IMR-90 (cell line): Measurements from ENCODE around the gene HIVEP3. TPM values are rescaled to one million over a fixed set of nuclear protein-coding genes. Genes with fewer than 3 reads are reported as not detected.
A peak's percentile ranks its signal among the peaks of the same experiment; 100 is the strongest.

Experiments used
- ATAC-seq: fragments of 200-7000 bp; cut with Tn5 transposase; 2 replicates; pipeline ENCODE4 v1.9.1; 2020; ENCODE audit warnings: low read depth, mild to moderate bottlenecking, moderate library complexity
- BruUV-seq: library from RNA; stranded (reverse); fragments of 400-500 nt; replicated peaks from 2 replicates; lab custom pipeline; 2021; lab: Mats Ljungman, UMichigan
- CTCF ChIA-PET: fragments of 300-600 bp; formaldehyde crosslinking; extraction: SDS; loops from one replicate; lab custom pipeline; 2021; ENCODE audit warnings: antibody characterized with exemption; lab: Yijun Ruan, JAX
- POLR2A ChIA-PET: fragments of 300-600 bp; sonication (Branson Sonifier 250); formaldehyde crosslinking; loops from one replicate; lab custom pipeline; 2022; ENCODE audit warnings: antibody characterized with exemption; ENCODE audit not compliant: unreplicated experiment; lab: Charles Lee
- DNase-seq: peaks from one replicate; pipeline ENCODE4 v3.0.0; 2013
- H2AFZ ChIP-seq: replicated peaks from 2 replicates; pipeline ENCODE3; 2013; ENCODE audit warnings: low read length, mild to moderate bottlenecking; ENCODE audit not compliant: poor library complexity
- H2AK5ac ChIP-seq: 2 replicates; pipeline ENCODE4 v1.6.1; 2013; ENCODE audit warnings: low read depth, low read length, inconsistent platforms
- H2AK9ac ChIP-seq: replicated peaks from 2 replicates; pipeline ENCODE3; 2013; ENCODE audit warnings: mild to moderate bottlenecking, low read depth, low read length, moderate library complexity; ENCODE audit not compliant: poor library complexity
- H2BK120ac ChIP-seq: 2 replicates; pipeline ENCODE4 v1.6.1; 2013; ENCODE audit warnings: low read depth, low read length, inconsistent platforms
- H2BK15ac ChIP-seq: 3 replicates; pipeline ENCODE4 v1.6.1; 2013; ENCODE audit warnings: low read depth, low read length, inconsistent platforms
- H2BK20ac ChIP-seq: 2 replicates; pipeline ENCODE4 v1.6.1; 2013; ENCODE audit warnings: low read depth, mild to moderate bottlenecking, inconsistent platforms, low read length, moderate library complexity
- H2BK5ac ChIP-seq: 2 replicates; pipeline ENCODE4 v1.6.1; 2013; ENCODE audit warnings: mild to moderate bottlenecking, low read depth, low read length, inconsistent platforms; ENCODE audit not compliant: poor library complexity, severe bottlenecking
- H3K14ac ChIP-seq: replicated peaks from 2 replicates; pipeline ENCODE4 v1.6.1; 2013; ENCODE audit warnings: low read depth, low read length, inconsistent platforms
- H3K18ac ChIP-seq: 2 replicates; pipeline ENCODE4 v1.6.1; 2013; ENCODE audit warnings: low read depth, low read length, control low read depth
- H3K23ac ChIP-seq: 2 replicates; pipeline ENCODE4 v1.6.1; 2013; ENCODE audit warnings: low read depth, low read length, inconsistent platforms
- H3K27ac ChIP-seq: 2 replicates; pipeline ENCODE4 v1.5.1; 2013; ENCODE audit warnings: mild to moderate bottlenecking, control low read depth, low read length; ENCODE audit not compliant: insufficient read depth
- H3K27me3 ChIP-seq: 2 replicates; pipeline ENCODE4 v1.6.1; 2013; ENCODE audit warnings: low read length; ENCODE audit not compliant: control insufficient read depth, insufficient read depth
- H3K36me3 ChIP-seq: 2 replicates; pipeline ENCODE4 v1.6.1; 2013; ENCODE audit warnings: low read length, mixed read lengths; ENCODE audit not compliant: control insufficient read depth, insufficient read depth
- H3K4ac ChIP-seq: 2 replicates; pipeline ENCODE4 v1.6.1; 2013; ENCODE audit warnings: low read depth, low read length, inconsistent platforms
- H3K4me1 ChIP-seq: 2 replicates; pipeline ENCODE4 v1.6.1; 2013; ENCODE audit warnings: low read length, mixed read lengths; ENCODE audit not compliant: control insufficient read depth, insufficient read depth
- H3K4me2 ChIP-seq: 2 replicates; pipeline ENCODE4 v1.6.1; 2013; ENCODE audit warnings: low read depth, mild to moderate bottlenecking, control low read depth, low read length, moderate library complexity
- H3K4me3 ChIP-seq: 2 replicates; pipeline ENCODE4 v1.5.1; 2013; ENCODE audit warnings: low read depth, mild to moderate bottlenecking, control low read depth, low read length, moderate library complexity; ENCODE audit not compliant: insufficient read depth
- H3K56ac ChIP-seq: 2 replicates; pipeline ENCODE4 v1.6.1; 2013; ENCODE audit warnings: low read length, inconsistent platforms; ENCODE audit not compliant: insufficient read depth; ENCODE audit errors: extremely low read depth
- H3K79me1 ChIP-seq, 2 experiments: 2 replicates each; pipeline ENCODE4 v1.6.1; 2013; ENCODE audit warnings: low read length in 2 of 2, inconsistent platforms in 1 of 2, low read depth in 1 of 2
- H3K9ac ChIP-seq: 2 replicates; pipeline ENCODE4 v1.6.1; 2013; ENCODE audit warnings: low read depth, low read length, control low read depth
- H3K9me1 ChIP-seq: 2 replicates; pipeline ENCODE4 v1.6.1; 2013; ENCODE audit warnings: low read length, inconsistent platforms; ENCODE audit not compliant: insufficient read depth
- H3K9me3 ChIP-seq: 2 replicates; pipeline ENCODE4 v1.6.1; 2013; ENCODE audit warnings: low read length; ENCODE audit not compliant: control insufficient read depth, insufficient read depth
- H4K20me1 ChIP-seq: 2 replicates; pipeline ENCODE4 v1.6.1; 2013; ENCODE audit warnings: low read length, inconsistent platforms; ENCODE audit not compliant: insufficient read depth
- H4K5ac ChIP-seq: 2 replicates; pipeline ENCODE4 v1.6.1; 2013; ENCODE audit warnings: mild to moderate bottlenecking, low read depth, low read length, control low read depth
- H4K8ac ChIP-seq, 2 experiments: 2 replicates each; pipeline ENCODE4 v1.6.1; 2013; ENCODE audit warnings: low read depth in 2 of 2, low read length in 2 of 2, control low read depth in 1 of 2, inconsistent platforms in 1 of 2
- H4K91ac ChIP-seq: 2 replicates; pipeline ENCODE4 v1.6.1; 2013; ENCODE audit warnings: low read depth, low read length, inconsistent platforms; ENCODE audit not compliant: insufficient read depth
- CEBPB ChIP-seq: IDR thresholded peaks from 2 replicates; pipeline ENCODE4 v1.6.1; 2012; ENCODE audit warnings: low read depth, low read length, improper control_type of control experiment
- CHD1 ChIP-seq: IDR thresholded peaks from 2 replicates; pipeline ENCODE4 v1.6.1; 2012; ENCODE audit warnings: low read depth, low read length, improper control_type of control experiment
- FOS ChIP-seq: fragments of 150-350 bp; IDR thresholded peaks from 2 replicates; pipeline ENCODE4 v1.6.1; 2016; ENCODE audit warnings: low read depth, low read length
- RFX5 ChIP-seq: IDR thresholded peaks from 2 replicates; pipeline ENCODE4 v1.8.0; 2012; ENCODE audit warnings: low read depth, mild to moderate bottlenecking, low read length, moderate library complexity
- USF2 ChIP-seq: fragments of 150-350 bp; IDR thresholded peaks from 2 replicates; pipeline ENCODE4 v1.6.1; 2017; ENCODE audit warnings: mild to moderate bottlenecking, antibody characterized with exemption, low read length, low read depth
- WGBS, 2 experiments: methylation state at CpG; one replicate each; pipeline versions ENCODE4 v1.1.5 to v1.1.7; 2013; ENCODE audit warnings: missing lambda C conversion rate in 2 of 2; ENCODE audit not compliant: insufficient read length in 1 of 2; ENCODE audit errors: extremely low coverage in 2 of 2; 5-methylcytosine and 5-hydroxymethylcytosine counted together
- dilution Hi-C: fragments of 300-500 bp; cut with HindIII; formaldehyde crosslinking; loops from one replicate; pipeline ENCODE4 v1.14.3; 2018; ENCODE audit warnings: low sequenced_read_pairs; ENCODE audit not compliant: unreplicated experiment
- in situ Hi-C: fragments of 300-500 bp; cut with MboI; formaldehyde crosslinking; loops from 3 replicates; pipeline ENCODE4 v1.14.3; 2019; ENCODE audit warnings: low sequenced_read_pairs, inconsistent platforms, mixed read lengths
- intact Hi-C: fragments of 100-400 bp; cut with micrococcal nuclease; formaldehyde crosslinking; loops from 2 replicates; pipeline ENCODE4 v1.10.0; 2022
- polyA plus RNA-seq, 3 experiments: library from polyadenylated mRNA; depleted of rRNA; stranded (reverse); fragments of >200 nt; gene quantifications; 2 replicates each; pipeline ENCODE4 v1.2.3, GENCODE V29; 2012; ENCODE audit warnings: low replicate concordance in 1 of 3
- total RNA-seq: library from RNA; depleted of rRNA; stranded (reverse); fragments of >200 nt; gene quantifications from 2 replicates; pipeline ENCODE4 v1.2.3, GENCODE V29; 2012

Gene HIVEP3
- total and polyA plus RNA-seq, 2 of the 4 experiments (the other 2 are of a cell fraction), result 1.4 to 4.0 TPM

GRCh38 chr1:41920658-41921057, 1.9 kb upstream of the HIVEP3 start:
- peak; percentile 80 for DNase-seq
- H3K27ac ChIP-seq, result no peak overlapping the region
- peak; percentile 21; the same call in 1 of the 2 replicates for ATAC-seq

More at GRCh38 chr1:41920658-41921057, 1.9 kb upstream of the HIVEP3 start:
- no peak overlapping the region for H2AK9ac ChIP-seq
- no peak overlapping the region for H2BK20ac ChIP-seq
- dilution Hi-C loops, result no loop called here
- H2BK5ac ChIP-seq, result no peak overlapping the region
- H4K5ac ChIP-seq, result no peak overlapping the region
- H3K36me3 ChIP-seq, result no peaks in the 10 kb centered on the region
- H3K4me2 ChIP-seq, result peak overlapping the region; percentile 93; the same call in 1 of the 2 replicates
- no TSS peak for BruUV-seq
- in situ Hi-C loops, result no loop called here
- no peak overlapping the region for H2AK5ac ChIP-seq
- no peak overlapping the region for H4K91ac ChIP-seq
- H3K4ac ChIP-seq, result no peak overlapping the region
- H3K23ac ChIP-seq, result no peak overlapping the region
- peaks cover 3 to 6% of the 10 kb centered on the region in 2 experiments; a peak in 1 of 4 replicates for H3K79me1 ChIP-seq
- no peak overlapping the region for H2BK120ac ChIP-seq
- no CpG with 5 or more reads among the region's 2 CpGs for WGBS, 2 experiments
- H4K20me1 ChIP-seq, result no peaks in the 10 kb centered on the region
- H3K14ac ChIP-seq, result no peak overlapping the region
- ChIA-PET POLR2A (no interaction called here), CTCF (no interaction called here)
- H3K9me1 ChIP-seq, result peaks cover 2% of the 10 kb centered on the region; the same call in 1 of the 2 replicates
- H3K18ac ChIP-seq, result no peak overlapping the region
- H4K8ac ChIP-seq, result no peak overlapping the region
- no peak overlapping the region for H3K4me3 ChIP-seq
- no peak overlapping the region for H3K9ac ChIP-seq
- H2AFZ ChIP-seq, result no peak overlapping the region
- H3K56ac ChIP-seq, result no peak overlapping the region
- intact Hi-C loops, result no loop called here
- no peak overlapping the region for H2BK15ac ChIP-seq
- H3K4me1 ChIP-seq, result peaks cover 9% of the 10 kb centered on the region
- no peak for TF ChIP-seq CEBPB
- TF ChIP-seq CHD1, result no peak
- no peak for TF ChIP-seq RFX5
- TF ChIP-seq USF2, result no peak
- TF ChIP-seq FOS, result peak; percentile 71
- H3K9me3 ChIP-seq, result peaks cover 2% of the 10 kb centered on the region; the same call in 1 of the 2 replicates
- 0 out of 2 replicates have a peak, but pooled peaks cover 4% of the 10 kb centered on the region for H3K27me3 ChIP-seq
